Nephron (organoid): ENCODE results near the gene PGS1.
A peak's percentile ranks its signal among the peaks of the same experiment; 100 is the strongest.

Experiments used
- H3K27ac Mint-ChIP-seq, 3 experiments: 2 replicates each; pipeline ENCODE4 v1.8.0; 2020; ENCODE audit warnings: mixed read lengths in 3 of 3, mild to moderate bottlenecking in 2 of 3, moderate library complexity in 1 of 3
- H3K27me3 Mint-ChIP-seq: 2 replicates; pipeline ENCODE4 v1.8.0; 2021; ENCODE audit warnings: low read depth, mild to moderate bottlenecking, moderate library complexity, mixed read lengths
- H3K36me3 Mint-ChIP-seq: 2 replicates; pipeline ENCODE4 v1.8.0; 2020; ENCODE audit warnings: low read depth, mixed read lengths
- H3K4me1 Mint-ChIP-seq: 2 replicates; pipeline ENCODE4 v1.8.0; 2020; ENCODE audit warnings: mixed read lengths
- H3K4me3 Mint-ChIP-seq, 3 experiments: 2 replicates each; pipeline ENCODE4 v1.8.0; 2020; ENCODE audit warnings: mild to moderate bottlenecking in 3 of 3, mixed read lengths in 3 of 3, moderate library complexity in 2 of 3
- H3K9me3 Mint-ChIP-seq: 2 replicates; pipeline ENCODE4 v1.8.0; 2020; ENCODE audit warnings: mixed read lengths
- CTCF ChIP-seq, 3 experiments: fragments of 200-600 bp; sonication (generic); IDR thresholded peaks; one replicate each; pipeline ENCODE4 v1.5.0; 2021; ENCODE audit warnings: antibody characterized with exemption in 3 of 3; ENCODE audit not compliant: unreplicated experiment in 3 of 3

PGS1 gene

GRCh38 chr17:78365561-78366108 is 12.8 kb upstream of the PGS1 start:
- peaks cover 32% of the 10 kb centered on the region for H3K4me1 Mint-ChIP-seq
- TF ChIP-seq CTCF (IDR thresholded peaks at IDR 0.05; ENCODE audit: unreplicated experiment in 3 of 3): no peak
- peak overlapping the region; percentile 51 to 70 (median 52) for H3K4me3 Mint-ChIP-seq
- H3K36me3 Mint-ChIP-seq: no peaks in the 10 kb centered on the region
- no peaks in the 10 kb centered on the region for H3K9me3 Mint-ChIP-seq
- peak overlapping the region; percentile 97 to 98 (median 97) for H3K27ac Mint-ChIP-seq
- H3K27me3 Mint-ChIP-seq: peaks cover 4% of the 10 kb centered on the region

GRCh38 chr17:78366109-78366848 is 12.2 kb upstream of the PGS1 start:
- peaks cover 32% of the 10 kb centered on the region for H3K4me1 Mint-ChIP-seq
- peaks cover 4% of the 10 kb centered on the region for H3K27me3 Mint-ChIP-seq
- no peaks in the 10 kb centered on the region for H3K36me3 Mint-ChIP-seq
- peak overlapping the region; percentile 97 to 98 (median 97) for H3K27ac Mint-ChIP-seq
- no peaks in the 10 kb centered on the region for H3K9me3 Mint-ChIP-seq
- H3K4me3 Mint-ChIP-seq: peak overlapping the region; percentile 51 to 70 (median 52)
- no peak for TF ChIP-seq CTCF (IDR thresholded peaks at IDR 0.05; ENCODE audit: unreplicated experiment in 3 of 3)

- H3K4me1 Mint-ChIP-seq: peaks cover 32% of the 10 kb centered on the region
- peak overlapping the region in 2 of 3 experiments; percentile 97 to 98 for H3K27ac Mint-ChIP-seq
- TF ChIP-seq CTCF (IDR thresholded peaks at IDR 0.05; ENCODE audit: unreplicated experiment in 3 of 3): no peak
- H3K9me3 Mint-ChIP-seq: no peaks in the 10 kb centered on the region
- H3K27me3 Mint-ChIP-seq: peaks cover 4% of the 10 kb centered on the region
- no peaks in the 10 kb centered on the region for H3K36me3 Mint-ChIP-seq
- H3K4me3 Mint-ChIP-seq: no peak overlapping the region
Measured at GRCh38 chr17:78367193-78367592, 11.3 kb upstream of the PGS1 start.

- Mint-ChIP-seq H3K36me3 (no peaks in the 10 kb centered on the region), H3K27me3 (peaks cover 4% of the 10 kb centered on the region), H3K9me3 (no peaks in the 10 kb centered on the region), H3K27ac (peak overlapping the region; percentile 31 to 59 (median 54)), H3K4me1 (peaks cover 36% of the 10 kb centered on the region), H3K4me3 (no peak overlapping the region)
- no peak for TF ChIP-seq CTCF (IDR thresholded peaks at IDR 0.05; ENCODE audit: unreplicated experiment in 3 of 3)
Measured at GRCh38 chr17:78368348-78368747, 10.1 kb upstream of the PGS1 start.

- Mint-ChIP-seq H3K27ac (no peak overlapping the region), H3K36me3 (no peaks in the 10 kb centered on the region), H3K4me1 (peaks cover 36% of the 10 kb centered on the region), H3K4me3 (no peak overlapping the region), H3K27me3 (peaks cover 4% of the 10 kb centered on the region), H3K9me3 (no peaks in the 10 kb centered on the region)
- TF ChIP-seq CTCF (IDR thresholded peaks at IDR 0.05; ENCODE audit: unreplicated experiment in 3 of 3): no peak
Measured at GRCh38 chr17:78368854-78369495, 9.5 kb upstream of the PGS1 start.
